Peyer's patch (tissue), 4 donors: ENCODE results near the gene MUC13. TPM values are rescaled to one million over a fixed set of nuclear protein-coding genes. Genes with fewer than 3 reads are reported as not detected.

ENCODE experiments used
- DNase-seq, 3 donors: peaks; one replicate each; pipeline ENCODE4 v3.0.0-alpha.2; 2017 to 2019
- H3K27ac ChIP-seq, 4 donors: fragments of 200-600 bp; sonication (generic); one replicate each; pipeline ENCODE4 v1.5.1; 2016 to 2019
- H3K27me3 ChIP-seq, 2 donors: fragments of 200-600 bp; sonication (generic); one replicate each; pipeline ENCODE4 v1.5.1; 2019
- H3K36me3 ChIP-seq, 3 donors: fragments of 200-600 bp; sonication (generic); one replicate each; pipeline ENCODE4 v1.5.1; 2016 to 2019
- H3K4me1 ChIP-seq, 4 donors: fragments of 200-600 bp; sonication (generic); one replicate each; pipeline ENCODE4 v1.5.1; 2016 to 2019
- H3K4me3 ChIP-seq, 4 donors: fragments of 200-600 bp; sonication (generic); 1 replicate in 3 of 4; 2 replicates in 1 of 4; pipeline ENCODE4 v1.5.1; 2016 to 2019; ENCODE audit warnings: mild to moderate bottlenecking in 1 of 4
- H3K9me3 ChIP-seq, 4 donors: fragments of 200-600 bp; sonication (generic); one replicate each; pipeline ENCODE4 v1.5.1; 2016 to 2019; ENCODE audit warnings: mild to moderate bottlenecking in 1 of 4
- POLR2A ChIP-seq, 2 donors: fragments of 450-650 bp; IDR thresholded peaks; one replicate each; pipeline ENCODE4 v1.5.1; 2017; ENCODE audit warnings: antibody characterized with exemption in 2 of 2, mild to moderate bottlenecking in 2 of 2, moderate library complexity in 2 of 2
- total RNA-seq, 4 donors: library from RNA; depleted of rRNA; stranded (reverse); fragments of >200 nt; gene quantifications; one replicate each; pipeline ENCODE4 v1.1.0, GENCODE V29; 2016
- TF ChIP-seq, protein P1 (sequence below), 6 experiments: fragments of 450-650 bp in 4 of 6; fragments of 200-600 bp in 2 of 6; sonication (generic) in 1 of 6; IDR thresholded peaks; one replicate each; pipeline ENCODE4 v1.5.1; 2017 to 2019; ENCODE audit warnings: antibody characterized with exemption in 6 of 6, mild to moderate bottlenecking in 3 of 6, moderate library complexity in 1 of 6

Gene MUC13
- total RNA-seq, 4 donors from 2014 or later = 14.0 to 612 (median 512) TPM

GRCh38 chr3:124877674-124878073, 56.9 kb downstream of the MUC13 start:
- Histone ChIP-seq H3K4me3 (no peak overlapping the region), H3K27ac (peak overlapping the region in 2 of 4 donors; percentile 64 to 67), H3K27me3 (no peaks in the 10 kb centered on the region), H3K36me3 (no peaks in the 10 kb centered on the region), H3K9me3 (no peaks in the 10 kb centered on the region), H3K4me1 (peaks cover 0 to 28% (median 7%) of the 10 kb centered on the region in 4 donors)
- TF ChIP-seq POLR2A (IDR thresholded peaks at IDR 0.05) = no peak
- TF ChIP-seq, protein P1, sequence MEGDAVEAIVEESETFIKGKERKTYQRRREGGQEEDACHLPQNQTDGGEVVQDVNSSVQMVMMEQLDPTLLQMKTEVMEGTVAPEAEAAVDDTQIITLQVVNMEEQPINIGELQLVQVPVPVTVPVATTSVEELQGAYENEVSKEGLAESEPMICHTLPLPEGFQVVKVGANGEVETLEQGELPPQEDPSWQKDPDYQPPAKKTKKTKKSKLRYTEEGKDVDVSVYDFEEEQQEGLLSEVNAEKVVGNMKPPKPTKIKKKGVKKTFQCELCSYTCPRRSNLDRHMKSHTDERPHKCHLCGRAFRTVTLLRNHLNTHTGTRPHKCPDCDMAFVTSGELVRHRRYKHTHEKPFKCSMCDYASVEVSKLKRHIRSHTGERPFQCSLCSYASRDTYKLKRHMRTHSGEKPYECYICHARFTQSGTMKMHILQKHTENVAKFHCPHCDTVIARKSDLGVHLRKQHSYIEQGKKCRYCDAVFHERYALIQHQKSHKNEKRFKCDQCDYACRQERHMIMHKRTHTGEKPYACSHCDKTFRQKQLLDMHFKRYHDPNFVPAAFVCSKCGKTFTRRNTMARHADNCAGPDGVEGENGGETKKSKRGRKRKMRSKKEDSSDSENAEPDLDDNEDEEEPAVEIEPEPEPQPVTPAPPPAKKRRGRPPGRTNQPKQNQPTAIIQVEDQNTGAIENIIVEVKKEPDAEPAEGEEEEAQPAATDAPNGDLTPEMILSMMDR (IDR thresholded peaks at IDR 0.05) = no peak
- no peak for DNase-seq

DNA sequence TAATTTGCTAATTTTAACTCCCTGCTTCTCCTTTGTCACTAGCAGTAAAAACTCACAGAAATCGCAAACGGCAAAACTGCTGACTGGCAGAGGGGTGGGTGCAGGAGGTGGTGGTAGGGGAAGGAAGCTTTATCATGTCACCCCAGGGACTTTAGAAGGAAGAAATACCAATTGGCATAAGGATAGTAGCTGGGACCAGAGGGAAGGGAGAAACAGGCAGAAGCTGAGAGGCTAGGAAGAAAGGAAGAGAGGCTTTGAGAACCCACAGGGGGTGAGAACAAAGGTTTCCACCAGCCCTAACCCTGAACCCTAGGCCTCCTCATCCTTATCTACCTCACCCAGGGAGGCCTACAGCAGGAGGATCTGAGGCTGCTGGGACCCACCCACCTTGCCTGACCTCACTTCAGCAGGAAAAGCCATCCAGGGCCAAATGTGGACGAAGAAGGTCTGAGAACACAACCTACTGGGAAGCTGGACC, 58.1 kb downstream of the MUC13 start:
- no peak for DNase-seq
- no peak overlapping the region for H3K4me3 ChIP-seq
- TF ChIP-seq, protein P1 (IDR thresholded peaks at IDR 0.05) = no peak
- TF ChIP-seq POLR2A (IDR thresholded peaks at IDR 0.05) = no peak
- H3K4me1 ChIP-seq = peaks cover 0 to 28% (median 7%) of the 10 kb centered on the region in 4 donors
- no peaks in the 10 kb centered on the region for H3K9me3 ChIP-seq
- no peaks in the 10 kb centered on the region for H3K27me3 ChIP-seq
- no peak overlapping the region for H3K27ac ChIP-seq
- H3K36me3 ChIP-seq = peaks cover 0 to 4% (median 0%) of the 10 kb centered on the region in 3 donors

DNA sequence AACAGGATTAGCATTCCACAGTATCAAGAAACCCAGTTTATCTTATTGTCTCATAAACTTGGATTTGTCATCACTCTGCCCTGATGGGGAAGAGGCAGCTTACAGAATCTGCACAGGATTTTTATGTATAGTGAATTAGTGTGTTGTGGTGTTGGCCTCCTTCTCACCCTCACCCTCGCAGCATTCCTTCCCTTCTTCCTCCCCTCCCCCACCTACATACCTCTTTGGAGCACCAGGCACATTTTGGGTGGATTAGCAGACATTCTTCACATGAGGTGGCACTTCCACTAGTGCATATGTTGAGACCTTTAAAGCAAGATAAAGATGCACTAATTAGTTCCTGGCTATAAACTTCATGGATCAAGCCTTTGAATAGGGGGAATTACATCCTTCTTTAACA, 61.3 kb downstream of the MUC13 start:
- DNase-seq = no peak
- Histone ChIP-seq H3K27ac (no peak overlapping the region), H3K27me3 (no peaks in the 10 kb centered on the region), H3K36me3 (peaks cover 0 to 17% (median 0%) of the 10 kb centered on the region in 3 donors), H3K4me1 (peaks cover 0 to 13% (median 2%) of the 10 kb centered on the region in 4 donors), H3K9me3 (no peaks in the 10 kb centered on the region), H3K4me3 (no peak overlapping the region)
- TF ChIP-seq, protein P1 (IDR thresholded peaks at IDR 0.05) = no peak
- TF ChIP-seq POLR2A (IDR thresholded peaks at IDR 0.05) = no peak

GRCh38 chr3:124867511-124867910, 67.0 kb downstream of the MUC13 start:
- Histone ChIP-seq H3K27ac (no peak overlapping the region), H3K27me3 (no peaks in the 10 kb centered on the region), H3K4me1 (no peaks in the 10 kb centered on the region), H3K4me3 (no peak overlapping the region), H3K36me3 (peaks cover 0 to 21% (median 0%) of the 10 kb centered on the region in 3 donors), H3K9me3 (no peaks in the 10 kb centered on the region)
- DNase-seq = no peak
- TF ChIP-seq, protein P1 (IDR thresholded peaks at IDR 0.05) = no peak
- no peak for TF ChIP-seq POLR2A (IDR thresholded peaks at IDR 0.05)

DNA sequence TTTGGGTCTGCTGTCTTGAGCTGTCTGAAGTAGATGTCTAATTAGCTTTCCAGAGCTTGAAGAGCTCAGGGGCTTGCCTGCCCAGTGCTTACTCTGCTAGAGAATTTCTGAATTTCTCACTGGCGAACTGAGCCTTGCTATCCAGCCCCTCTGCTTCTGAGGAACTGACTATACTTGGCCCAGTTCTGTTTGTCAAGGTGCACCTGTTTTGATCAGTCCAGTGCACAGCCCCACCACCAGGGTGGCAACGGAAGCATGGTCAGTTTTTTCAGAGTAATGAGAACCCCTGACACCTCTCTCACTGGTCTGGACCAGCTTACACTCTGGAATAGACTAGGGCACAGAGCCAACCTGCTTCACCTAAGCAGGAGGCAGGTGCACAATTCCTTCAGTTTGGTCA, 72.5 kb downstream of the MUC13 start:
- H3K36me3 ChIP-seq = no peaks in the 10 kb centered on the region
- no peak for TF ChIP-seq POLR2A (IDR thresholded peaks at IDR 0.05)
- TF ChIP-seq, protein P1 (IDR thresholded peaks at IDR 0.05) = no peak
- H3K27me3 ChIP-seq = no peaks in the 10 kb centered on the region
- DNase-seq = no peak
- H3K27ac ChIP-seq = no peak overlapping the region
- H3K4me1 ChIP-seq = peaks cover 0 to 6% (median 0%) of the 10 kb centered on the region in 4 donors
- no peaks in the 10 kb centered on the region for H3K9me3 ChIP-seq
- no peak overlapping the region for H3K4me3 ChIP-seq

DNA sequence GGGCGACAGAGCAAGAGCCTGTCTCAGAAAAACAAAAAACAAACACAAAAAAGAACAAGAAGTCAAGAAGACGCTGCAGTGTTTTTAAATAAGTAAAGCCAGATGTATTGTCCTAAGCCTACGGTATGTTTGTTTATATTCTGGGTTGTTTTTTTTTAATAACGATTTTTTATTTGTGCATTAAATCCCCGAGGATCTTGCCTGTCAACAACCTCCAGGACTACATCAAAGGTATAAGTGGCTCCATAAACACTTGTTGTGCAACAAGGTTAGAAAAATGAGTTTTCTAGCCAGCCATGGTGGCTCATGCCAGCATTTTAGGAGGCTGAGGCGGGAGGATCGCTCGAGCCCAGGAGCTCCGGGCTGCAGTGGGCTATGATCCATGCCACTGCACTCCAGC, 73.5 kb downstream of the MUC13 start:
- TF ChIP-seq, protein P1 (IDR thresholded peaks at IDR 0.05) = no peak
- DNase-seq = no peak
- Histone ChIP-seq H3K27me3 (no peaks in the 10 kb centered on the region), H3K4me1 (peaks cover 0 to 6% (median 0%) of the 10 kb centered on the region in 4 donors), H3K27ac (peak overlapping the region in 3 of 4 donors; percentile 25 to 46 (median 31)), H3K36me3 (no peaks in the 10 kb centered on the region), H3K9me3 (no peaks in the 10 kb centered on the region), H3K4me3 (no peak overlapping the region)
